Measurements from ENCODE around the gene HSPA2.

The HSPA2 gene

GRCh38 chr14:64540208-64541202 lies at the start of gene HSPA2:
HSPA2 (plus strand) TSS chr14:64540741; CDS start chr14:64540850, 109 bp downstream.
- in situ Hi-C loops (cut with MboI; ENCODE audit: low sequenced_read_pairs): no loop called here

DNA sequence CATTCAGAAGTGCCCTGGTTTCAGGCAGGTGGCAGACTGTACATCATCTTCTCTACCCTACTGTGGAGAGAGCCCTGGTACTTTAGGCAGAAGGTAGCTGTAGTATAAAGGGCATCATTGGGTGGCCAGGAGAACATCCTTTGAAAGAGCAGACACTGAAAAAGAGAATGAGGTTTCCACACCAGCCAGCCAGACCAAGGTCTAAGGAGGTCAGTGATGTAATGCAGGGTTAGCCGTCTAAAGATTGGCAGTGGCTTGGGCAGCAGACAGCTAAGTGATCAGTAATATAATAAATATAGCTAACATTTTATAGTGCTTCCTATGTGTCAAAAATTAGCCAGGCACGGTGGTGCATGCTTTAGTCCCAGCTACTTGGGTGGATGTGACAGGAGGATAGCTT lies 48.9 kb upstream of the HSPA2 start:
- in situ Hi-C loops (cut with MboI; ENCODE audit: low sequenced_read_pairs): no loop called here

GRCh38 chr14:64493455-64493854 lies 47.1 kb upstream of the HSPA2 start:
- in situ Hi-C loops (cut with MboI; ENCODE audit: low sequenced_read_pairs): no loop called here

GRCh38 chr14:64495252-64495651 lies 45.3 kb upstream of the HSPA2 start:
- in situ Hi-C loops (cut with MboI; ENCODE audit: low sequenced_read_pairs): no loop called here

- in situ Hi-C loops (cut with MboI; ENCODE audit: low sequenced_read_pairs): no loop called here
These were observed 43.8 kb upstream of the HSPA2 start for GRCh38 chr14:64496764-64497163.

GRCh38 chr14:64500088-64500487 lies 40.5 kb upstream of the HSPA2 start:
- in situ Hi-C loops (cut with MboI; ENCODE audit: low sequenced_read_pairs): no loop called here

DNA sequence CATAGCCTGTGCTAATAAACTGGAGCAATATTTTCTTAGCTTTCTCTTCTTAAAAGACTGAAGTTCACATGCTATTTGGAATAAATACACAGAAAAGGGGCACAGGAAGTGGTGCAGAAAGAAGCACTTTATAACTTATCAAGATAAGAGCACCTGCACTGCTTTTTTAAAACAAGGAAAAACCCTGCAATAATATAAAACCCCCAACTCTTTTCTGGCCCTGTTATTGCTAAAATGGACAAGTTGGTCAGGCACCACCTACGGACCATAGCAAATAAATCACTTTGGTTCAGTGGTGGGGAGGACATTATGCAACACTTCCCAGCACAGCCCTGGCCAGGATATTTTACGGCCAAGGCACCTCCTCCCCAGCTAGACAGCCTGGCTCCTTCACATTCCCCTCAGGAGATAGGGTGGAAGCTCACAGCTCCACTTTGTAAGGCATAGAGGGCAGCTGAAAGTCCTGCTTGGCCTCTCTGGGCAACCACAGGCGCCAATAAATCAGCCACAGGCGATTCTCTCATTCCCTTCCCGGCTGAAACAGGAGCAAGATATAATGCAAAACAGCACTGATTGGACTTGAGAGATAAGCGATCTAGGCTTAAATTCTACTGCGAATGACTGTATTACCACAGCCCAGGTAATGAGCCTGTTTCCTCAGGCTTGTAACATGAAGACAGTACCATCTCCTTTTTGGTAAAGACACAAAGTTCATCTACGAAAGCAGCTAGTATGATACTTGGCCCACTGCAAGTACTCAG lies 39.0 kb upstream of the HSPA2 start:
- in situ Hi-C loops (cut with MboI; ENCODE audit: low sequenced_read_pairs): no loop called here

- in situ Hi-C loops (cut with MboI; ENCODE audit: low sequenced_read_pairs): no loop called here
These were observed 38.1 kb upstream of the HSPA2 start for GRCh38 chr14:64502456-64502855.

GRCh38 chr14:64502887-64503433 lies 37.6 kb upstream of the HSPA2 start:
- in situ Hi-C loops (cut with MboI; ENCODE audit: low sequenced_read_pairs): no loop called here

GRCh38 chr14:64503434-64504309 lies 36.9 kb upstream of the HSPA2 start, which contains the start of gene ZBTB25:
ZBTB25 (minus strand) TSS chr14:64503838; CDS start chr14:64490533, 13,305 bp downstream.
- in situ Hi-C loops (cut with MboI; ENCODE audit: low sequenced_read_pairs): no loop called here

- in situ Hi-C loops (cut with MboI; ENCODE audit: low sequenced_read_pairs): no loop called here
These were observed 36.1 kb upstream of the HSPA2 start, which contains the start of gene ZBTB1 for GRCh38 chr14:64504310-64504896. ZBTB1 (plus strand) TSS chr14:64504770; CDS start chr14:64521505, 16,735 bp downstream.

- in situ Hi-C loops (cut with MboI; ENCODE audit: low sequenced_read_pairs): no loop called here
These were observed 35.4 kb upstream of the HSPA2 start for GRCh38 chr14:64504897-64505794.

GRCh38 chr14:64506721-64507120 lies 33.8 kb upstream of the HSPA2 start:
- in situ Hi-C loops (cut with MboI; ENCODE audit: low sequenced_read_pairs): no loop called here

GRCh38 chr14:64507376-64508156 lies 33.0 kb upstream of the HSPA2 start:
- in situ Hi-C loops (cut with MboI; ENCODE audit: low sequenced_read_pairs): no loop called here

- in situ Hi-C loops (cut with MboI; ENCODE audit: low sequenced_read_pairs): no loop called here
These were observed 32.2 kb upstream of the HSPA2 start for GRCh38 chr14:64508215-64508776.

DNA sequence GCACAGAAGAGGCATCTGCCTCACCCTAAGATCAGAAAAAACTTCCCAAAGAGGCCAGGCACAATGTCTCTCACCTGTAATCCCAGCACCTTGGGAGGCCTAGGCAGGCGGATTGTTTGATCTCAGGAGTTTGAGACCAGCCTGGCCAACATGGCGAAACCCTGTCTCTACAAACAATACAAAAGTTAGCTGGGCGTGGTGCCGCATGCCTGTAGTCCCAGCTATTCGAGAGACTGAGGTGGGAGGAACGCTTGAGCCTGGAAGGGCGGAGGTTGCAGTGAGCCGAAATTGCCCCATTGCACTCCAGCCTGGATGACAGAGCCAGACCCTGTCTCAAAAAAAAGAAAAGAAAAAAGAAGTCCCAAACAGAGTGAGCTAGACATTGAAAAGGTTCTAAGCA lies 31.5 kb upstream of the HSPA2 start:
- in situ Hi-C loops (cut with MboI; ENCODE audit: low sequenced_read_pairs): no loop called here

DNA sequence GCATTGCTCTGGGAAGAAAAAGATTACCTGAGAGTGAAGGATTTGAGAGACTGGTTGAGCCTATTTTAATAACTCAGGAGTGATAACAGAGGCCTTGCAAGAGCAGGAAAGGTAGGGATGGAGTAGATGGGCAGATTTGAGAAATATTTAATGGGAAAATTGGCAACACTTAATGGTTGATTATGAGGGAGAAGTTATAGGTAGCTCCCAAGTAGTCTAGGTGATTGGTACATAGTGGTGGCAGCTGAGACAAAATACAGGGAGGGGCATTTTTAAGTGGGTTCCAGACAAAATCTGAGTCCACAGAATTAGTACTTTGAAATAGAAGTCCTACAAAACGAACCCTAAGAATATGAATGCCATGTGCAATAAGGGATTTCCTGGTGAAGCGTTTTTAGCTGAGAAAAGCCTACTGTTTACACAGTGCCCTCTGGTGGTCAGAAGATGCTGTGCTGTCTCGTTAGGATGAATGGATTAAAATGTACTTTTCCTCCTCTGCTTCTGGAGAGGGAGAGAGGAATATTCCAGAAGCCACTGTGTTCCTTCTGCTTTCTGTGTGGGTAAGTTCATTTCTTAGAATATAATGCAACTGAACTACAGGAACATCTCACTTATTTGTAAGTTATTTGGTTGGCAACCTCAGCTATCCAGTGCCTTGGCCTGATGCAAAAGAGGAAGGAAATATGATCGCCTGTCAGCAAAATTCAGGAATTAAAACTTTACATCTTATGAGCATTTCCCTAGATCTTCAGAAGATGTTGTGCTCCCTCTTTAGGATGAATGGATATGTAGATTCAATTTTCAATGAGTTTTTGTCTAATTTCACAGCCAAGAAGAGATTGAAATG lies 29.5 kb upstream of the HSPA2 start:
- in situ Hi-C loops (cut with MboI; ENCODE audit: low sequenced_read_pairs): no loop called here
